ENCODE measurements around the gene HNF4A. TPM values are rescaled to one million over a fixed set of nuclear protein-coding genes. Genes with fewer than 3 reads are reported as not detected.

HNF4A gene
- total and polyA plus RNA-seq, 2 donors (not counting 1 experiment from before 2014, with no cell fraction given), result not detected

DNA sequence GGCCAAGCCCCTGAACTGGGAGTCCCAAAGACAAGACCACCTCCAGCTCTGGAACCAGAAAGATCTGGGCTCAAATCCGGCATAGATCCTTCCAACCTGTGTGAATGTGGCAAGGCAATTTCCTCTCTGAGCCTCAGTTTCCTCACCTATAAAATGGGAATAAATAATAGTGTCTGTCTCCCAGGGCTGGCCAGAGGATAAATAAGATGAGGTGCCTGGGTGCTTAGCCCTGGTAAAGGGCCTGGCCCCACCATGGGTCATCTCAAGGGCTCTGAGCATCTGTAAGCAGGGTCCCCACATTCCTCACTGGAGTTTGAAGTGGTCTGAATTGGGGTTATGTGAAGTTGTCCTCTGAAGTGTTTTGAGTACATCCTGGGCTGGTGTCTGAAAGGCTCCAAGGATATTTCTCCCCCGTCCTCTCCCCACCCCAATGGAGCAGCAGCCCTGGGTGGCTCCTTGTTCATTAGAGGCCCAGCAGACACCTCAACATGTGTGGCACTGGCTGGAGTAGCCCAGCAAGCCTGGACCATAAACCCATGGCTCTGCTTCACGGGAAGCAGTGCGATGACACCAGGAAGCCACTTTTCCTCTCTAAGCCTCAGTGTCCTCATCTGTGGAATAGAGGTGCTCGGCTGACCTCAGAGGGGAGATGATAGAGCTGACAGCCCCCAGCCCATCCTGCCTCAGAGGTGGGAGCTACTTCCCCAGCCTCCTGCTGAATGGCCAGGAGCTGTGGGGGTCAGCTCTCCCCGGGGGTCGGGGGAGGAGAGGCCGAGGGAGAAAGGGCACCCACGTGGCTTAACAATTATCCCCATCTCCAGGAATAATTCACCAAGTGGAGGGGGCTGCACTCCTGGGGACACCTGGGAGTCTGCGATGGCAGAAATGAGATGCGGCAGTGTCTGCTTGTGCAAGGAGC is 48.0 kb downstream of the HNF4A start:
- Mint-ChIP-seq H3K27me3 (peaks cover 19% of the 10 kb centered on the region), H3K9me3 (ENCODE audit: insufficient read depth) (no peaks in the 10 kb centered on the region), H3K4me3 (no peak overlapping the region), H3K27ac (no peak overlapping the region), H3K4me1 (no peaks in the 10 kb centered on the region)
- CTCF ChIA-PET, result no interaction called here
- no peak overlapping the region for H3K4me2 ChIP-seq (replicated peaks; ENCODE audit: low read depth, low read length, poor library complexity, severe bottlenecking)
- no peak overlapping the region for H3K4me3 ChIP-seq (ENCODE audit: control extremely low read depth in 1 of 5, extremely low read depth in 1 of 5, insufficient read depth in 1 of 5, low read depth in 2 of 5, low read length in 4 of 5)
- no peak overlapping the region for H2AFZ ChIP-seq (ENCODE audit: insufficient read depth, low read depth, low read length, poor library complexity, severe bottlenecking)
- H3K27ac ChIP-seq (ENCODE audit: low read length in 2 of 2), result no peak overlapping the region
- no peaks in the 10 kb centered on the region for H3K4me1 ChIP-seq (ENCODE audit: control insufficient read depth in 2 of 2, insufficient read depth in 2 of 2, low read length in 2 of 2)
- DNase-seq (no peak), ATAC-seq (ENCODE audit: low read depth) (no peak)
- 71% methylated on average over 8 of the region's 11 CpGs for WGBS (ENCODE audit: insufficient coverage)
- no peaks in the 10 kb centered on the region for H3K36me3 ChIP-seq (replicated peaks in 1 of 2; ENCODE audit: control extremely low read depth in 1 of 2, control insufficient read depth in 1 of 2, extremely low read depth in 1 of 2, insufficient read depth in 2 of 2, low read length in 1 of 2)
- H3K9me3 ChIP-seq (ENCODE audit: control extremely low read depth in 1 of 3, control insufficient read depth in 2 of 3, insufficient read depth in 1 of 3, low read length in 2 of 3), result no peaks in the 10 kb centered on the region
- intact Hi-C loops (cut with micrococcal nuclease), result no loop called here
- no peaks in the 10 kb centered on the region for H4K20me1 ChIP-seq (ENCODE audit: control insufficient read depth, insufficient read depth, low read length, poor library complexity, severe bottlenecking)
- TF ChIP-seq, protein P1, sequence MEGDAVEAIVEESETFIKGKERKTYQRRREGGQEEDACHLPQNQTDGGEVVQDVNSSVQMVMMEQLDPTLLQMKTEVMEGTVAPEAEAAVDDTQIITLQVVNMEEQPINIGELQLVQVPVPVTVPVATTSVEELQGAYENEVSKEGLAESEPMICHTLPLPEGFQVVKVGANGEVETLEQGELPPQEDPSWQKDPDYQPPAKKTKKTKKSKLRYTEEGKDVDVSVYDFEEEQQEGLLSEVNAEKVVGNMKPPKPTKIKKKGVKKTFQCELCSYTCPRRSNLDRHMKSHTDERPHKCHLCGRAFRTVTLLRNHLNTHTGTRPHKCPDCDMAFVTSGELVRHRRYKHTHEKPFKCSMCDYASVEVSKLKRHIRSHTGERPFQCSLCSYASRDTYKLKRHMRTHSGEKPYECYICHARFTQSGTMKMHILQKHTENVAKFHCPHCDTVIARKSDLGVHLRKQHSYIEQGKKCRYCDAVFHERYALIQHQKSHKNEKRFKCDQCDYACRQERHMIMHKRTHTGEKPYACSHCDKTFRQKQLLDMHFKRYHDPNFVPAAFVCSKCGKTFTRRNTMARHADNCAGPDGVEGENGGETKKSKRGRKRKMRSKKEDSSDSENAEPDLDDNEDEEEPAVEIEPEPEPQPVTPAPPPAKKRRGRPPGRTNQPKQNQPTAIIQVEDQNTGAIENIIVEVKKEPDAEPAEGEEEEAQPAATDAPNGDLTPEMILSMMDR (IDR thresholded peaks at IDR 0.05), result no peak
- TF ChIP-seq EZH2 (IDR thresholded peaks at IDR 0.05; ENCODE audit: borderline replicate concordance, insufficient read depth, low read depth, low read length, poor library complexity, severe bottlenecking), result no peak
- peaks cover 0 to 7% (median 0%) of the 10 kb centered on the region in 4 experiments for H3K27me3 ChIP-seq (replicated peaks in 1 of 4; ENCODE audit: control extremely low read depth in 1 of 4, control insufficient read depth in 3 of 4, insufficient read depth in 4 of 4, low read length in 3 of 4)
- no peak overlapping the region for H3K9ac ChIP-seq (ENCODE audit: low read length)
- POLR2A ChIA-PET, result no interaction called here
- no peaks in the 10 kb centered on the region for H3K79me2 ChIP-seq (ENCODE audit: control insufficient read depth, insufficient read depth, low read length)

All from B cell (primary cell).